HL-60 (cell line): ENCODE data around the gene TANC2. TPM values are rescaled to one million over a fixed set of nuclear protein-coding genes. Genes with fewer than 3 reads are reported as not detected.

ENCODE experiments used
- DNase-seq, 2 experiments: peaks; one replicate each; pipeline ENCODE4 v3.0.0-alpha.2; 2010 to 2020; ENCODE audit warnings: low read depth in 1 of 2, low spot score in 1 of 2
- H3K27ac ChIP-seq: fragments of 250-450 bp; sonication (Bioruptor Pico); replicated peaks from 2 replicates; pipeline ENCODE4 v1.5.1; 2020; ENCODE audit warnings: mild to moderate bottlenecking, moderate library complexity
- H3K27me3 ChIP-seq: fragments of 250-450 bp; sonication (Bioruptor Pico); 2 replicates; pipeline ENCODE4 v1.5.1; 2021; ENCODE audit warnings: mild to moderate bottlenecking, moderate library complexity; ENCODE audit not compliant: insufficient read depth, poor library complexity, severe bottlenecking
- H3K4me3 ChIP-seq: replicated peaks from 2 replicates; pipeline ENCODE4 v1.5.1; 2011; ENCODE audit warnings: mild to moderate bottlenecking, control low read depth, low read length; ENCODE audit not compliant: insufficient read depth
- GABPA ChIP-seq: IDR thresholded peaks from 2 replicates; pipeline ENCODE4 v1.6.1; 2012; ENCODE audit warnings: low read depth
- POLR2AphosphoS5 ChIP-seq: IDR thresholded peaks from 2 replicates; pipeline ENCODE4 v1.6.1; 2012; ENCODE audit warnings: low read depth
- SPI1 ChIP-seq: IDR thresholded peaks from 2 replicates; pipeline ENCODE4 v1.6.1; 2012; ENCODE audit warnings: low read depth, mild to moderate bottlenecking, borderline replicate concordance
- microRNA-seq: library from miRNA; unstranded; fragments of <30 nt; microRNA quantifications from one replicate; pipeline ENCODE4, GENCODE V29; 2018
- TF ChIP-seq, protein P1 (sequence below): IDR thresholded peaks from 2 replicates; pipeline ENCODE4 v1.6.1; 2012; ENCODE audit warnings: low read depth; ENCODE audit not compliant: insufficient replicate concordance
- TF ChIP-seq, protein P2 (sequence below): IDR thresholded peaks from one replicate; pipeline ENCODE4 v1.5.1; 2011; ENCODE audit warnings: low read length, control low read depth, inconsistent platforms; ENCODE audit not compliant: insufficient read depth

The TANC2 gene

DNA sequence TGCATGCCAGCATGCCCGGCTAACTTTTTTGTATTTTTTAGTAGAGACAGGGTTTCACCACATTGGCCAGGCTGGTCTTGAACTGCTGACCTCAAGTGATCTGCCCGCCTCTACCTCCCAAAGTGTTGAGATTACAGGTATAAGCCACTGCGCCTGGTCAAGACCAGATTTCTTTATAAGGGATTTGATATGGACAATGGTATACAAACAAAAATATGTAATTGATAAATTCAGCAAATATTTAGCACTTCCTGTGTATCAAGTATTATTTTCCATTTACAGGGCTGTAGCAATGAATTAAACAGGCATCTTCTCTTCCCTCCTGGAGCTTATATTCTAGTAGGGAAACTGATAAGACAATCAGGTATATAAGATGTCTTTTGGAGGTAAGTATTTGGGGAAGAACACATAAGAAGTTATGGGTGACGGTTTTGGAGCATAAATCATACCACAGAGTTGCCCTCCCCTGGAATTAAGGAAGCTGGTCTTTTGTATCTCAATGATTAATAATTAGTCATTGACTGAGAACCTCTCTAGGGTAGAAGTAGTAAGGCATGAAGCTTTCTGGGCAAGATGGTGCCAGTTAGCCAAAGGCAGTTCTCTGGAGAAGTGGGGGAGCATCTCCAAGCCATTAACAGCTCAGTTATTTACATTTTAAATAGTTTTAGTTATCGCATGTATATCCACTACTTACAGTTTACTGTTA lies 35.8 kb downstream of the TANC2 start:
- DNase-seq = no peak
- no peak overlapping the region for H3K4me3 ChIP-seq
- H3K27ac ChIP-seq = no peak overlapping the region
- no peaks in the 10 kb centered on the region for H3K27me3 ChIP-seq
- TF ChIP-seq POLR2AphosphoS5 (no peak), GABPA (no peak)
- TF ChIP-seq, protein P1, sequence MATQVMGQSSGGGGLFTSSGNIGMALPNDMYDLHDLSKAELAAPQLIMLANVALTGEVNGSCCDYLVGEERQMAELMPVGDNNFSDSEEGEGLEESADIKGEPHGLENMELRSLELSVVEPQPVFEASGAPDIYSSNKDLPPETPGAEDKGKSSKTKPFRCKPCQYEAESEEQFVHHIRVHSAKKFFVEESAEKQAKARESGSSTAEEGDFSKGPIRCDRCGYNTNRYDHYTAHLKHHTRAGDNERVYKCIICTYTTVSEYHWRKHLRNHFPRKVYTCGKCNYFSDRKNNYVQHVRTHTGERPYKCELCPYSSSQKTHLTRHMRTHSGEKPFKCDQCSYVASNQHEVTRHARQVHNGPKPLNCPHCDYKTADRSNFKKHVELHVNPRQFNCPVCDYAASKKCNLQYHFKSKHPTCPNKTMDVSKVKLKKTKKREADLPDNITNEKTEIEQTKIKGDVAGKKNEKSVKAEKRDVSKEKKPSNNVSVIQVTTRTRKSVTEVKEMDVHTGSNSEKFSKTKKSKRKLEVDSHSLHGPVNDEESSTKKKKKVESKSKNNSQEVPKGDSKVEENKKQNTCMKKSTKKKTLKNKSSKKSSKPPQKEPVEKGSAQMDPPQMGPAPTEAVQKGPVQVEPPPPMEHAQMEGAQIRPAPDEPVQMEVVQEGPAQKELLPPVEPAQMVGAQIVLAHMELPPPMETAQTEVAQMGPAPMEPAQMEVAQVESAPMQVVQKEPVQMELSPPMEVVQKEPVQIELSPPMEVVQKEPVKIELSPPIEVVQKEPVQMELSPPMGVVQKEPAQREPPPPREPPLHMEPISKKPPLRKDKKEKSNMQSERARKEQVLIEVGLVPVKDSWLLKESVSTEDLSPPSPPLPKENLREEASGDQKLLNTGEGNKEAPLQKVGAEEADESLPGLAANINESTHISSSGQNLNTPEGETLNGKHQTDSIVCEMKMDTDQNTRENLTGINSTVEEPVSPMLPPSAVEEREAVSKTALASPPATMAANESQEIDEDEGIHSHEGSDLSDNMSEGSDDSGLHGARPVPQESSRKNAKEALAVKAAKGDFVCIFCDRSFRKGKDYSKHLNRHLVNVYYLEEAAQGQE = no peak

DNA sequence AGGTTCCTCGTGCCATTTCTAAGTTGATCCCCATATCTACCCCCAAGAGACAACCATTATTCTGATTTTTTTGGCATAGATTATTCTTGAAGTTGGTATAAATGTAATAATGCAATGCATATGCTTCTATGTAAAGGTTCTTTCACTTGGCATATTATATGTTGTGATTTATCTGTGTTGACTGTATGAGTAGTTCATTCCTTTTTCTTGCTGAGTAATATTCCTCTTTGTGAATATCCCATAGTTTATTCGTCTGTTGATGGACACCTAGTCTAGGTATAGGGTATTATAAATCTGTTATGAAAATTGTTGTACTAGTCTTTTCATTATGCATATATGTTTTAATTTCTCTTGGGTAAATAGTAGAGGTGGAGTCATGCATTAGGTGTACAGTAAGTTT lies 36.6 kb downstream of the TANC2 start:
- TF ChIP-seq, protein P2, sequence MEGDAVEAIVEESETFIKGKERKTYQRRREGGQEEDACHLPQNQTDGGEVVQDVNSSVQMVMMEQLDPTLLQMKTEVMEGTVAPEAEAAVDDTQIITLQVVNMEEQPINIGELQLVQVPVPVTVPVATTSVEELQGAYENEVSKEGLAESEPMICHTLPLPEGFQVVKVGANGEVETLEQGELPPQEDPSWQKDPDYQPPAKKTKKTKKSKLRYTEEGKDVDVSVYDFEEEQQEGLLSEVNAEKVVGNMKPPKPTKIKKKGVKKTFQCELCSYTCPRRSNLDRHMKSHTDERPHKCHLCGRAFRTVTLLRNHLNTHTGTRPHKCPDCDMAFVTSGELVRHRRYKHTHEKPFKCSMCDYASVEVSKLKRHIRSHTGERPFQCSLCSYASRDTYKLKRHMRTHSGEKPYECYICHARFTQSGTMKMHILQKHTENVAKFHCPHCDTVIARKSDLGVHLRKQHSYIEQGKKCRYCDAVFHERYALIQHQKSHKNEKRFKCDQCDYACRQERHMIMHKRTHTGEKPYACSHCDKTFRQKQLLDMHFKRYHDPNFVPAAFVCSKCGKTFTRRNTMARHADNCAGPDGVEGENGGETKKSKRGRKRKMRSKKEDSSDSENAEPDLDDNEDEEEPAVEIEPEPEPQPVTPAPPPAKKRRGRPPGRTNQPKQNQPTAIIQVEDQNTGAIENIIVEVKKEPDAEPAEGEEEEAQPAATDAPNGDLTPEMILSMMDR = no peak
- TF ChIP-seq POLR2AphosphoS5 (no peak), SPI1 (no peak), GABPA (no peak)
- TF ChIP-seq, protein P1 = no peak
- Histone ChIP-seq H3K27ac (no peak overlapping the region), H3K4me3 (no peak overlapping the region), H3K27me3 (no peaks in the 10 kb centered on the region)
- DNase-seq = no peak

DNA sequence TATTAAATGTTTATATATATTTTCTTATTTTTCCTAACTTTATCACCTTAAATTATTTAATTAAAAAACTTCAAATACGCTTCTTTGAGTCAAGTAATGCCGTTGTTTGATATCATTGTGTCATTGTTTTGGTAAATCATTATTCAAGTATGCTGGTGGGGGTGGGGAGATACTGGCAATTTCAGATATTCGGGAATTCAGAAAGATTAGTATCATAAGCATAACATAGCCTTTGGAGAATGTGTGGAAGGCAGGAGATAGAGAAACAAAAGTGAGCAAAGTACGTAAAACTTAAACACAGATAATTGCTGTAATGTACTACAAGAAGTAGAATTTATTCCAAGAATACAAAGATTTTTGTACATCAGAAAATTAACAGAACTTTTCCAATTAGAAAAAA lies 49.8 kb downstream of the TANC2 start:
- no peak overlapping the region for H3K27ac ChIP-seq
- H3K4me3 ChIP-seq = no peak overlapping the region
- no peak for TF ChIP-seq GABPA
- TF ChIP-seq, protein P2 = no peak
- TF ChIP-seq POLR2AphosphoS5 = no peak
- TF ChIP-seq, protein P1 = no peak
- no peak for TF ChIP-seq SPI1
- DNase-seq = no peak
- no peaks in the 10 kb centered on the region for H3K27me3 ChIP-seq

Small RNA genes within 50 kb of the gene (microRNA-seq; reads per million reads assigned to microRNA genes)
- not detected for gene MIR633
